NCI-H1417 treated with DMSO at 0.1 percent for 48 hours (cell line): ENCODE measurements around the gene USP47.

ENCODE experiments used
- DNase-seq: peaks from one replicate; lab custom pipeline; 2025; lab: John Stamatoyannopoulos, UW

Gene USP47, protein sequence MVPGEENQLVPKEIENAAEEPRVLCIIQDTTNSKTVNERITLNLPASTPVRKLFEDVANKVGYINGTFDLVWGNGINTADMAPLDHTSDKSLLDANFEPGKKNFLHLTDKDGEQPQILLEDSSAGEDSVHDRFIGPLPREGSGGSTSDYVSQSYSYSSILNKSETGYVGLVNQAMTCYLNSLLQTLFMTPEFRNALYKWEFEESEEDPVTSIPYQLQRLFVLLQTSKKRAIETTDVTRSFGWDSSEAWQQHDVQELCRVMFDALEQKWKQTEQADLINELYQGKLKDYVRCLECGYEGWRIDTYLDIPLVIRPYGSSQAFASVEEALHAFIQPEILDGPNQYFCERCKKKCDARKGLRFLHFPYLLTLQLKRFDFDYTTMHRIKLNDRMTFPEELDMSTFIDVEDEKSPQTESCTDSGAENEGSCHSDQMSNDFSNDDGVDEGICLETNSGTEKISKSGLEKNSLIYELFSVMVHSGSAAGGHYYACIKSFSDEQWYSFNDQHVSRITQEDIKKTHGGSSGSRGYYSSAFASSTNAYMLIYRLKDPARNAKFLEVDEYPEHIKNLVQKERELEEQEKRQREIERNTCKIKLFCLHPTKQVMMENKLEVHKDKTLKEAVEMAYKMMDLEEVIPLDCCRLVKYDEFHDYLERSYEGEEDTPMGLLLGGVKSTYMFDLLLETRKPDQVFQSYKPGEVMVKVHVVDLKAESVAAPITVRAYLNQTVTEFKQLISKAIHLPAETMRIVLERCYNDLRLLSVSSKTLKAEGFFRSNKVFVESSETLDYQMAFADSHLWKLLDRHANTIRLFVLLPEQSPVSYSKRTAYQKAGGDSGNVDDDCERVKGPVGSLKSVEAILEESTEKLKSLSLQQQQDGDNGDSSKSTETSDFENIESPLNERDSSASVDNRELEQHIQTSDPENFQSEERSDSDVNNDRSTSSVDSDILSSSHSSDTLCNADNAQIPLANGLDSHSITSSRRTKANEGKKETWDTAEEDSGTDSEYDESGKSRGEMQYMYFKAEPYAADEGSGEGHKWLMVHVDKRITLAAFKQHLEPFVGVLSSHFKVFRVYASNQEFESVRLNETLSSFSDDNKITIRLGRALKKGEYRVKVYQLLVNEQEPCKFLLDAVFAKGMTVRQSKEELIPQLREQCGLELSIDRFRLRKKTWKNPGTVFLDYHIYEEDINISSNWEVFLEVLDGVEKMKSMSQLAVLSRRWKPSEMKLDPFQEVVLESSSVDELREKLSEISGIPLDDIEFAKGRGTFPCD (N-terminal part only)

DNA sequence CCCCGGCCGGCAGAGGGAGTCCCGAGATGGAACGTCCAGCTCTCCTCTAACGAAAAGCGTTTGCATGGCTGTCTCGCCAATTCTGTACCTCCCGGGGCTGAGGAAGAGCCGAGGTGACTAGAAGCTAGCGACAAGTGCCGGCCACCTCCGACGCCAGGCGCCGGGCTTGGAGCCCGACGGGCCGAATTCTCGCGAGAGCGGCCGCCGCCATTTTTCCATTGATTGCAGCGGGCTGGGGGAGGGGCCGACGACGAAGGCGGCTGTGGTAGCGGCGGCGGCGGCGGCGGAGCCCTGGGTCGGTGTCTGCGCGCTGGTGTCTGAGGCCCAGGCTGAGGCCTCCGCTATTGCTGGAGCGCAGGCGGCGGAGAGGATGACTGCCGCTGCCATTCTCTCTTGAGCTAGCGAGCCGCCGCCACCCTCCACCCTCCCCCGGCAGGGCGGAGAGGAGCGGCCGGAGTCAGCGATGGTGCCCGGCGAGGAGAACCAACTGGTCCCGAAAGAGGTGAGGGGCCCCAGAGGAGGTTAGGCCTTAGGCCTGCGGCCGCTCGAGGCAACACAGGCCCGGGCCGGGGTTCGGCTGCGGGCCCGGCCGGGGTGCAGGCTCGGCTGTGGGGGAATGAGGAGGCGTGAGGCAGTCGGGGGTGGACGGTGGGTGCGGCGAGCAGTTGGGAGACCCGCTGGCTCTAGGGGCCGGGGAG is at the start of gene USP47:
Gene USP47, plus strand, starts transcription at position 250 of the 698 bp plus-strand sequence. Its CDS starts 214 bp downstream, at position 464.
- DNase-seq = peak; percentile 33

DNA sequence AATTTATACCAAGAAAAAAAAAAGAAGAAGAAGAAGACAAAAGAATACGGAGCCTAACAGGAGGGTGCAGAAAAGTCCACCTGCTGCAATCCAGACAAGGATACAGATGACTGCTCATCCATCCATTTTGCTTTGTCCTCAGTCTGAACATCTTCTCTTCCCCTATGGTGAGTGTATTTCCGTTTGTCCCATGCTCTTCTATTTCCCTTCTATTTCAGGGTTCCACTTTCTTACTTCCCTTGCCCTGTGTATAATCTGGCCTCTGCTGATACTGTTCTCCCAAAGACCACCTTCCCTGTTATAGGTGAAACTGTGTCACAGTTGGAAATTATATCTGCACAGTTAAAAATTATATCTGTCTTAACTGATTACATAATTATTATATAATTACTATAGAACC is 48.7 kb upstream of the USP47 start:
- no peak for DNase-seq

DNA sequence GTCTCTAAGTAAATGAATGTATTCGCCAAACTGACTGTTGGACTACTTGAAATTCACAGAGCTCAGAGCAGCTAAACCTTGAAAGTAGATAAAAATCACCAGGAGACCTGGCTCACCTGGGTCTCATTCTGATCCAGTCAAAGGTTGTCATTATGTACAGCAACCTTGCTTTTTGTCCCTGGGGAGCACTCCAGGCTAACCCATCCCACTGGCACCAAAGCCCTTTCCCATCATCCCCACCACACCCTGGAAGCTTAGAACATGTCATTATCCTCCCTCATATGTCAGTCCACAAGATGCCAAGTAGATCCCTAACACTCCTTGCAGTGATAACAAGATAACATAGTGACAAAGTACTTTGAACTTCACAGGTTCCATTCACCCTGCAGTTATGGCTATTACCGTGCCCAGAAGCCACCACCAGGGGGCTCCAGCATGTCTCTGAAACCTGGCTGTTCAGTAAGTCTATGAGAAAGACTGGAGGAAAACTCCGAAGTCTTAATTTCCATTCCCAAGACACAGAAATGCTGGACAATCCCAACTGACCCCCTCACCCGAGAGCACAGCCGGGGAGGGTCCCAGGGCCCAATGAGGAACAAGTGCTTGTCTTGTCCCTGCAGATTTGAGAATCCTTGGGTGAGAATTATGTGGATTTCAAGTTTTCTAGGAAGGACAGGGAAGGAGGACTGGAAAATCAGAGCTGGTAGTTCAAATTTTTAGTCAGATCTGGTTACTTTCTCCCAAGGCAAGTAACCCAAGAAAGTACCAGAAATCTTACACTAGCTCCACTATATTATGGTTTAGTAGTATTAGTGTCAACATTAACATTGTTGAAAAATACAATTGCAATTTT is 43.0 kb upstream of the USP47 start:
- no peak for DNase-seq

DNA sequence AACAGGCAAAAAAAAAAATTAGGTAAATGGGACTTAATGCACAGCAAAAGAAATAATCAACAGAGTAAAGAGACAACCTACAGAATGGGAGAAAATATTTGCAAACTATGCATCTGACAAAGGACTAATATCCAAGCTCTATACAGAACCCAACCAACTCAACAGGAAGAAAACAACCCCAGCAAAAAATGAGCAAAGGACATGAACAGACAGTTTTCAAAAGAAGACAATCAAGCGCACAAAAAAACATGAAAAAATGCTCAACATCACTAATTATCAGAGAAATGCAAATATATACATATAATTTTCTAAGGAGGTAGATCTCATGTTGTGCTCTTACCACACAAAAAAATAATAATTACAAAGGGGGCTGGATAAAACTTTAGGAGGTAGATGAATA is 36.5 kb upstream of the USP47 start:
- no peak for DNase-seq

DNA sequence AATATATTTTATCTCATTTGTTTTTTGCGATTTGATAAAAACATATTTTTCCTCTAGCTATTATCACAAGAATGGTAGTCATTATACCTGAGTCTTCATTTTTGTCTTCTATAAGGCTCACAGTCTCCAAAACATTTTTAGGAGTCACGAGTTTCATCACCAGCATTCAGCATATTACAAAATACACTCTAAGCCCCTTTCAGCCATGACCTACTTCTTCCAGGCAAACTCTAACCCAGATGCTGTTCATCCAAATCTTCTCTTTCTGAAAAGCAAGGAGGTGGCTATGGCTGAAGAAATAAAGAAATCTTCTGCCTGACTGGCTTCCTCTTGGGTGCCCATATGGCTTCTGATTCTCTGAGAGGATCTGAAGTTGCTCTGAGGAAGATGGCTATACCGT is 35.7 kb upstream of the USP47 start:
- DNase-seq = no peak

DNA sequence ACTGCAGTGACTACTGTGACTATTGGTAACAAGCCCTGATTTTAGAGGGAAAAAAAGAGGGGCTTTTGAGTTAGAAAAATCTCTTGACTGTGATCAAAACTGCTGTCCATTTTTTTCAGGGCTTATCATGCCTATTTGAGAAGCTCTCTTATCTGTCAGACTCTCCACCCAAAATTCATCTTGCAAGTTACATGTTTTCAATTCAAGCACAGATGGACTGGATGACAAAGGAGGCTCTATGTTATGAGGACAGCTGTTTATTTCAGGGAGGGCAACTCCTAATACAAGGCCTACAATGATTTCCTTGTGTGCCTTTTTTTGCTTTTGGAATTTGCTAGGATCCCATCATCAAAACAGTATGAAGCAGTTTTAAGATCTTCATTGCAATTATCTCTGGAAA is 35.2 kb upstream of the USP47 start:
- DNase-seq = no peak

DNA sequence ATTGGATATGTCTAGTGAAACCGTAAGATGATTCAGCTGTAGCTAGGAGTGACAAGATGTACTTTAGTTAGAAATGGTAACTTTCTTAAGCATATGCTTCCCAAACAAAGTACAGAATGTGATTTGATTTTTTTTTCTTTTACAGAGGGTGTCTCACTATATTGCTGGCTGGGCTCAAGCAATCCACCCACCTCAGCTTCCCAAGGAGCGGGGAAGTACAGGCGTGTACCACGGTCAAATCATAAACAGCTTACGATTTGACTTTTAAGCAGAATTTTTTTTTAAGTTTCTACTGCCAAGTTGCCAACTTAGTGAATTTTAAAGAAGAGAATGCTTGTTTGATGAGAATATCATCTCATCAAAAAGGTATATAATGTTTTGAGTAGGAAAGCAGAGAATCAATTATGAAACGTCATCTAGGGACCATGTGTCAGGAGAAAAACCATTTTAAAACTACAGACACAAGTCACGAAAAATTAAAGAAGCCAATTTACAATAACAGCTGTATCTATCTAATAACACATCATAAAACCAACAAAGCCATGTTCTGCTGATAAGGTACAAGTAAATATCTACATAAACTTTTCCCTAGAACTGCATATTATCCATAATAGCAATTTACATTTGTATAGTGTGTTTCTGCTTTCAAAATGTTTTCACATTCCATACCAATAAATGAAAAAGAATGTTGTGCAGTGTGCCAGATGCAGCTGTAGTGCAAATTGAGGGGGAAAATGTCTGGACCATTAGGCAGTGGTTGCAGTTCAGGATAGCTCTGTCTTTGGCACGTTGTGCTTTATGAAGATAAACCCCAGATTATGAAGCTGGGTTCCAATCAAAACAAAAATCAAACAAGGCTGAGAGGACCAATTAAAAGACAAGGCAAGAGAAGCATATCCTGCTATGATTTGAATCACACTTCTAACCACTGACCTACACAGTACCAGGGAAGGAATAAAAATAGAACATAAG is 33.7 kb upstream of the USP47 start:
- DNase-seq = no peak

DNA sequence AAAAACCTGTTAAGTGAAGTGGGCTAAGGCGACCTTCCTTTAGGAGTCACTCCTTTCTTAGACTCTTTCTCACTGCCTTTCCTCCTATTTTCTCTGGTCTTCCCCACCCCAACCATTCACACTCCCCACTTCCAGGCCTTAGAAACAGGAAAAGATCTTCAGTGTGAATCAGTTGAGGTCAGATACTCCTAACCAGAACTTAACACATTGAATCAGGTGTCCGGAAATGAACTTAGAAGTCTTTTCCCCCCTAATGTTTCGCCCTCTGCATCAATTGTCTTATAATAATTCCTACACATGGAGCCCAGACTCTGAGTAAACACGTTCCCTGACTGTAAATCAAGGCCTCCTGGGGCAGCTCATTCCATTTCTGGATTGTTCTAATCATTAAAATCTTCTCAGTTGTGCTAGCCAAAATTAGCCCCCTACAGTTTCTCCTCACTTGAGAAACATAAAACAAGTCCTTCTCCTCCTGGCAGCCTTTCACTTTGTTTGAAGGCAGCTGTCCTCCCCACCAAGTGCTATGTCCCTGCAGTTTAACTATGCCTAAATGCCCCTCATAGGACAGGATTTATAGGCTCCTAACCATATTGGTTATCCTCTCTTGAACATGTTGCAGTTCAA is 32.7 kb upstream of the USP47 start:
- DNase-seq = no peak

DNA sequence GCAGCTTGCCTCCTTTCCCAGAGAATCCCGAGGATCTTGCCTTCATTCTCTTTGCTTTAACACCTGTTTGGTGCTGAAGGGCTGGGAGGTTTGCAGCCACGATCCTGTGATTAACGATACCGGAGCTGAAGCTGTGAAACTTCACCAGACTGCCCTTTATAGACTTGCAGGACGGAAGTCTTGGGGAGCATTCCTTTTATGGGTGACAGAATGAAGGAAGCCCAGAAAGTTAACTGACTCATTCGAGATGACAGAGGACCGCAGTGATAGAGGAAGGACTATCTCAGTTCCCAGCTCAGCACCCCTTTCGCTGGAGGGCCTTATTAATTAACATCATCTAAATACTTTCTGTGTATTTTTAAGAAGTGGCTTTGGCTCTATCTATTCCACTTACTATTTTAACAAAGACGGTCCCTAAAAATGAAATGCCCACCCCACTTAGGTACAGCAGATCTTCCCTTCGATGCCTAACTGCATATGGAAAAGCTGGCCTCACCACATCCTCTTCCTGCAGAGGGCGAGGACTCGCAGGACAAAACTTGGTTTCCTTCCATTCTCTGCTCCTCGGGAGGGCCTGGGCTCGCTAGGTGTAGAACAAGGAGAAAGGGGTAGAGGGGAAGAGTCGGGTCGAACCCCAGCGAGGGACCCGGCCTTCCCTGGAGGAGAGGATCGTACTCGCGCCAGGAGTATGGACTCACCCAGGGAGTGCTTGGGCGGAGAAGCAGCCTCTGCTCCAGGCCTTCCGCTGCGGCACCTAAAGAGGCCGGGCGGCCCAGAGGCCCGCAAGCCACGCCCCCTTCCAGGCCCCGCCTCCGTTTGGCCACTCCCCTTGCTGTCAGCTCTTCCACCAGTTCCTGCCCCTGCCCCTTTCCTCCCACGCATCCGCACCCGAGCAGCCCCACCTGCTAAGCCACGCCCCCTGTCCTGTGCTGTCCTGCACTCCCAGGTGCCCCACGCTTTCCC is 30.7 kb upstream of the USP47 start:
- no peak for DNase-seq

DNA sequence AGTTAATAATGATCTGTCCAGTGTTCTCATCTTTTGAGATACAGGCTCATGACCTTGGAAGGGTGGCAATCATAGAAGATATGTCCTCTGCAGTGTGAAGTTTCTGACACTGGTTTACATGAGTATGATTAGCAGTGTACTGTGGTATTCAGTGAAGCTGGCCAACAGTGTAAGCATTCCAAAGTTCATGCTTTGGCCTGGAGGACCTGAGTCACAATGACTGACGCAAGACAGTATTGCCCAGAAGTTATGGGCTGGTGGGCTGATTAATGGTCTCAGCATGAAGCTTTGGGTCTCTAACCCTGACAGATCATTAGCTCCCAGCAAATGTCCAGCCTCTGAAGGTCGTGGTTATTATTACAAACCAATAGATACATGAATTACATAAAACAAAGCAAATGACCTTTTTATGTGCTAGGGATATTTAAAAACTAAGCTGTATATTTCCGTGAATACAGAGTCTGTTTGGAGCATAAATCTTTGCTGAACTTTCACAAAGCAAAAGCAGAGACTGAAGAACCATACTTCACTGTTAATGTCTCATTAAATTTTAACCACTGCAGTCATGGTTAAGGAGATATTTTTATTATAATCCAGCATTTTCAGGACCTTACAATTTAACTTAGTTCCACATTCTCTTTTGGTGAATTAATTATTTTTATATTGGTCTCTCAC is 28.3 kb upstream of the USP47 start:
- no peak for DNase-seq

DNA sequence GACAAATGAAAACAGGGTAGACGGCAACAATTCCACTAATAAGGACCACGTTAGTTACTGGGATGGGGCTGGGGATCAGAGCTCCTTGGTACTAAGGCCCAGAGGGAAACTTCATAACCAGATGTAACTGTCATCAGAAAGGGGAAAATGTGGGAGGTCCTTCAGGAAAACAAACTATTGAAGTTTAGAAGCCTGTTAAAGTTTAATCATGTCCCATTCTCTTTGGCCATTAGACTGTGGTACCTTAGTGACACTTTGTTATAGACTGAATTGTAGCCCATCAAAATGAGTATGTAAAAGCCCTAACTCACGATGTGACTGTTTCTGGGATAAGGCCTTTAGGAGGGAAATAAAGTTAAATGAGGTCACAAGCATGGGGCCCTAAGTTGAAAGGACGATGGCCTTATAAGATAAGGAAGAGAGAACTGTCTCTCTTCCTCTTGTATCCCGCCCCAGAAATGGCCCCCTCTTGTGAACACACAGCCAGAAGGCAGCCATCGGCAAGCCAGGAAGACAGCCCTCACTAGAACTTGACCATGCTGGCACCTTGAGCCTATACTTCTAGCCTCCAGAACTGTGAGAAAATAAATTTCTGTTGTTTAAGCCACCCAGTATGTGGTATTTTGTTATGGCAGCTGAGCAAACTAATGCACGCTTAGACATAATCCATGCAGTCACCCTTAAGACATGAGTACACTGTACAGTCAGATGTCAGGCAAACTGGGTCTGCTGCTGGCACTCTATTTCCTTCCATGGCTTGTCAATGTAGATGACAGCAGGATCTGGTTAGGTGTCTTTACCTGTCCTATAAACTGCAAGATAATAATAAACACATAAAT is 26.9 kb upstream of the USP47 start:
- no peak for DNase-seq

DNA sequence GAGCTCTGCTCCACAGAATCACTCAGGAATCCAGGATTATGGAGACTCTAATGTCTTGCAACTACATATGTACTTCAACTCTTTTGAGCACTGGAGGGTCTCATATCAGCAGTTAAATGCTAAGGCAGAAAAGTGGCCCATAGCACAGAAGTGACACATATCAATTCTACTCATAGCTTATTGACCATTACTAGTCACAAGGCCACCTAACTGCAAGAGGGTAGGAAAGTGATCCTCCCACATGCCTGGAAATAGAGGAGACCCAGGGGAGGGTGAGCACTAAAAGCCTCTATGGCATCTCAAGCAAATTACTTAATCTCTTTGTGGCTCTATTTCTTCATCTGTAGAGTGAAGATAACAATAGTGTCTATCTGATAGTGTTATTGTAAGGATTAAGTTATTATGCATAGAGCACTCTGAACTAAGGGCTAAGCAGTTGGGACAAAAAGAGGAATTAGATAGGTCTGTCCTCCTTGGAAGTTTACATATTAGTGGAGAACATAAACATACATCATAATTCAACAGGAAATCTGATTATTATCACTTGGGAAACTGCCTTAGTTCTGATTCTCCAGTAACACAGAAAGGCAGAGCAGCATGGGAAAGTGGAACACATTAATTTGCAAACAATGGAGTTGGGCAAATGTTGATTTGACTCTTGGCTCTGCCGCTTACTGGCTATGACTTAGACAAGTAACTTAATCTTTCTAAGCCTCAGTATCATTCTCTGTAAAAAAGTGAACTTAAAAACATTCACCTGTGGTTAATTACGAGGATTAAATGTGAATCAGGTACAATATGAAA is 25.1 kb upstream of the USP47 start:
- DNase-seq = no peak

DNA sequence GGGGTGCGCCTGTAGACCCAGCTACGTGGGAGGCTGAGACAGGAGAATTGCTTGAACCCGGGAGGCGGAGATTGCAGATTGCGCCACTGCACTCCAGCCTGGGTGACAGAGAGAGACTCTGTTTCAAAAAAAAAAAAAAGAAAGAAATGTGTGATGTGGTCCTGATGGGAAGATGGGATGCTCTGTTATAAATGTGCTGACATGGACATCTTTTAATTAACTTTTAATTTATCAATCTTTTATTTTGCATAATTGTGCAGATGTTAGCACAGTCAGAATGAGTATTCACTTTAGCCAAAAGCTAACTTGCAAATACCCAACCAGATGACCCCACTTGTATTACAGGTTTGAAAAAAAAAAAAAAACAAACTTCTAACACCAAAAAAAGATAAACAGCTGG is 23.8 kb upstream of the USP47 start:
- DNase-seq = no peak

DNA sequence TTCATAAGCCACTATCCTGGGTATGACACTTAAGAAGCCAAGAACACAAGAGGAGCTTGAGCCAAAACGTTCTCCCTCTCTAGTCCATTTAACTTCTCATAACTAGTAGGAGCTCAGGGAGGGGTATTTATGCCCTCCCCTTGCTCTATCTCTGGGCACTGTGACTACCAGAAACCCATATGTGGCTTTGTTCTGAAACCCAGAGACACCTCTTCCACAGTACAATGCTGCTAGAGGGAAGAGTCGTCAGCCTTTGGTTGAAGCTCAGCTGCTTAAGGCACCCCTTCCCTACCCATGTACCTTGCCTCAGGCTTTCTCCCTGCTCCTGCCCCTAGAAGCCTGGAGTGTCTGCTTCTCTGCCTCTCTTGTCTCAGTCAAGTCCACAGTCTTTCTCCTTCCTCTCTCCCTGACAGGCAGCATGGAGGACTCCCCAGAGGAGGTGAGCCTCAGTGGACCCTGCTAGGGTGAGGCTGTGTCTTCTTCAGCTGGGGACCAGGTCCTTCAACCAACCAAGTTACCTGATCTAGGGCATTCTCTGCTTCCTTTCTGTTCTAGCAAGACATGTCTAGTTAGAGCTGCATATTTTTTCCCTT is 23.1 kb upstream of the USP47 start:
- no peak for DNase-seq

DNA sequence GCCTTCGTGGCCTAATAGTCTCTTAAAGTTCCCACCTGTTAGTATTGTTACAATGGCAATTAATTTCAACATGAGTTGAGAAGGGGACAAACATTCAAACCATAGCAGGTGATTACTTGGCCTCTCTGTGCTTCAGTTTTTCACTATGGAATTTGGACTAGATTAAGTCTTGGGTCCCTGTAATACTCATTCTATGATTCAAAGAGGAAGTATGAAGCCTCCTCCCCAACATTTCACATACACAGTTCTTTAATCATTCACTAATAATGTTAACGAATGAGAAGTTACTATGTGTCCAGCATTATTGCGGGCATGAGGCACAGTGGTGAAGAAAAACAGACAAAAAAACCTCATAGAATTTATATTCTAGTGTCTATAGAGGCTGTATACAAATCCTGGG is 19.9 kb upstream of the USP47 start:
- no peak for DNase-seq
